MM.1S (cell line): ENCODE results near the gene ABCC9.
"Not testable (repeated sequence)": the region's sequence is repeated elsewhere in the genome, so short reads cannot be mapped to it uniquely, and the experiment has no call there.

Source experiments
- DNase-seq: peaks from one replicate; pipeline ENCODE4 v3.0.0-alpha.2; 2015
- H2AFZ ChIP-seq: fragments of 300-600 bp; sonication (generic); 2 replicates; pipeline ENCODE4 v1.6.0; 2016; ENCODE audit warnings: antibody characterized with exemption, low read length
- H3F3A ChIP-seq: fragments of 300-600 bp; sonication (generic); 2 replicates; pipeline ENCODE4 v1.6.1; 2016; ENCODE audit warnings: mild to moderate bottlenecking, antibody characterized with exemption, low read length, moderate library complexity, mixed read lengths; ENCODE audit not compliant: insufficient read depth
- H3K27ac ChIP-seq: fragments of 300-600 bp; sonication (generic); 2 replicates; pipeline ENCODE4 v1.5.1; 2016; ENCODE audit warnings: mild to moderate bottlenecking, low read length
- H3K27me3 ChIP-seq: fragments of 300-600 bp; sonication (generic); replicated peaks from 2 replicates; pipeline ENCODE4 v1.6.0; 2016; ENCODE audit warnings: low read length; ENCODE audit not compliant: insufficient read depth
- H3K36me3 ChIP-seq: fragments of 300-600 bp; sonication (generic); replicated peaks from 2 replicates; pipeline ENCODE4 v1.6.1; 2016; ENCODE audit warnings: mild to moderate bottlenecking, low read length, mixed read lengths; ENCODE audit not compliant: insufficient read depth
- H3K4me1 ChIP-seq: fragments of 300-600 bp; sonication (generic); 2 replicates; pipeline ENCODE4 v1.6.1; 2016; ENCODE audit warnings: low read length, mixed read lengths
- H3K4me2 ChIP-seq: fragments of 300-600 bp; sonication (generic); 2 replicates; pipeline ENCODE4 v1.6.0; 2016; ENCODE audit warnings: low read depth, low read length
- H3K4me3 ChIP-seq: fragments of 300-600 bp; sonication (generic); 2 replicates; pipeline ENCODE4 v1.5.1; 2016; ENCODE audit warnings: low read length, mixed read lengths
- H3K79me2 ChIP-seq: fragments of 300-600 bp; sonication (generic); 2 replicates; pipeline ENCODE4 v1.6.1; 2016; ENCODE audit warnings: mixed run types, low read length, mixed read lengths
- H3K9ac ChIP-seq: fragments of 300-600 bp; sonication (generic); 2 replicates; pipeline ENCODE4 v1.6.1; 2016; ENCODE audit warnings: low read length, mixed read lengths
- H3K9me2 ChIP-seq: fragments of 300-600 bp; sonication (generic); replicated peaks from 2 replicates; pipeline ENCODE4 v1.6.1; 2016; ENCODE audit warnings: mild to moderate bottlenecking, low read length, mixed read lengths; ENCODE audit not compliant: insufficient read depth
- H3K9me3 ChIP-seq: fragments of 300-600 bp; sonication (generic); replicated peaks from 2 replicates; pipeline ENCODE4 v1.6.1; 2016; ENCODE audit warnings: mild to moderate bottlenecking, low read length, mixed read lengths; ENCODE audit not compliant: insufficient read depth
- H4K20me1 ChIP-seq: fragments of 300-600 bp; sonication (generic); 2 replicates; pipeline ENCODE4 v1.6.1; 2016; ENCODE audit warnings: mild to moderate bottlenecking, low read length, moderate library complexity, mixed read lengths; ENCODE audit not compliant: insufficient read depth
- CTCF ChIP-seq: fragments of 300-600 bp; sonication (generic); IDR thresholded peaks from 2 replicates; pipeline ENCODE4 v1.5.1; 2016; ENCODE audit warnings: antibody characterized with exemption, low read length, mixed read lengths
- EZH2 ChIP-seq: fragments of 300-600 bp; sonication (generic); optimal IDR thresholded peaks from 2 replicates; pipeline ENCODE3; 2017; ENCODE audit warnings: low read depth, mild to moderate bottlenecking, antibody characterized with exemption, low read length, mixed read lengths
- EZH2phosphoT487 ChIP-seq: fragments of 300-600 bp; sonication (generic); IDR thresholded peaks from 2 replicates; pipeline ENCODE4 v1.6.1; 2018; ENCODE audit warnings: antibody characterized with exemption, low read length

The ABCC9 gene

GRCh38 chr12:21910657-21911056 is 30.6 kb downstream of the ABCC9 start:
- H3K9me3 ChIP-seq = no peaks in the 10 kb centered on the region
- H4K20me1 ChIP-seq = no peaks in the 10 kb centered on the region

GRCh38 chr12:21907948-21908837 is 33.0 kb downstream of the ABCC9 start:
- H3K9me2 ChIP-seq = no peaks in the 10 kb centered on the region
- H3K9ac ChIP-seq = no peak overlapping the region
- no peaks in the 10 kb centered on the region for H4K20me1 ChIP-seq
- no peak overlapping the region for H3K4me2 ChIP-seq
- no peak for TF ChIP-seq CTCF
- no peaks in the 10 kb centered on the region for H3K9me3 ChIP-seq
- DNase-seq = no peak
- no peaks in the 10 kb centered on the region for H3F3A ChIP-seq
- H3K4me3 ChIP-seq = no peak overlapping the region
- no peaks in the 10 kb centered on the region for H3K27me3 ChIP-seq
- no peak overlapping the region for H2AFZ ChIP-seq
- H3K36me3 ChIP-seq = no peaks in the 10 kb centered on the region
- H3K79me2 ChIP-seq = no peaks in the 10 kb centered on the region
- H3K27ac ChIP-seq = no peak overlapping the region
- no peaks in the 10 kb centered on the region for H3K4me1 ChIP-seq

More at GRCh38 chr12:21910657-21911056, 30.6 kb downstream of the ABCC9 start:
- TF ChIP-seq EZH2phosphoT487 (no peak), EZH2 (no peak), CTCF (no peak)
- H3K4me1 ChIP-seq = no peaks in the 10 kb centered on the region
- no peak overlapping the region for H3K4me2 ChIP-seq
- no peak overlapping the region for H3K4me3 ChIP-seq
- H3K27ac ChIP-seq = no peak overlapping the region
- no peaks in the 10 kb centered on the region for H3K27me3 ChIP-seq
- H2AFZ ChIP-seq = no peak overlapping the region
- H3K36me3 ChIP-seq = no peaks in the 10 kb centered on the region
- H3K9ac ChIP-seq = no peak overlapping the region
- no peaks in the 10 kb centered on the region for H3K9me2 ChIP-seq
- H3F3A ChIP-seq = no peaks in the 10 kb centered on the region
- no peaks in the 10 kb centered on the region for H3K79me2 ChIP-seq
- DNase-seq = no peak

GRCh38 chr12:21906919-21907493 is 34.2 kb downstream of the ABCC9 start:
- Histone ChIP-seq H3K27me3 (no peaks in the 10 kb centered on the region), H4K20me1 (no peaks in the 10 kb centered on the region), H3K4me3 (no peak overlapping the region), H3K27ac (no peak overlapping the region), H3F3A (no peaks in the 10 kb centered on the region), H2AFZ (no peak overlapping the region), H3K36me3 (no peaks in the 10 kb centered on the region), H3K4me1 (no peaks in the 10 kb centered on the region), H3K4me2 (no peak overlapping the region), H3K9me3 (no peaks in the 10 kb centered on the region), H3K79me2 (no peaks in the 10 kb centered on the region), H3K9me2 (no peaks in the 10 kb centered on the region), H3K9ac (no peak overlapping the region)
- TF ChIP-seq CTCF (no peak), EZH2phosphoT487 (no peak), EZH2 (no peak)
- DNase-seq = no peak

- H4K20me1 ChIP-seq, H3K4me3 ChIP-seq, H3K9me3 ChIP-seq, H2AFZ ChIP-seq, H3K36me3 ChIP-seq, DNase-seq, H3K4me2 ChIP-seq, H3F3A ChIP-seq, H3K4me1 ChIP-seq, H3K27me3 ChIP-seq, H3K79me2 ChIP-seq, H3K9me2 ChIP-seq, H3K27ac ChIP-seq, H3K9ac ChIP-seq: not testable (repeated sequence)
Observed at GRCh38 chr12:21899532-21899931, 41.7 kb downstream of the ABCC9 start.
